SK-N-SH (cell line): ENCODE measurements around the gene THAP7.

ENCODE experiments used
- EP300 ChIP-seq, 2 experiments: IDR thresholded peaks; 2 replicates each; pipeline versions ENCODE4 v1.4.0 to v1.6.1; 2012; ENCODE audit warnings: borderline replicate concordance in 1 of 2, low read depth in 1 of 2, low read length in 1 of 2
- EZH2phosphoT487 ChIP-seq: fragments of 200-600 bp; sonication (generic); IDR thresholded peaks from 2 replicates; pipeline ENCODE4 v1.6.1; 2017; ENCODE audit warnings: low read depth, mixed run types, mild to moderate bottlenecking, antibody characterized with exemption, moderate library complexity, borderline replicate concordance
- FOXJ3 ChIP-seq: sonication (generic); formaldehyde crosslinking; IDR thresholded peaks from 2 replicates; pipeline ENCODE4 v1.5.1; 2020; ENCODE audit warnings: mild to moderate bottlenecking, missing genetic modification reagents
- MXI1 ChIP-seq: IDR thresholded peaks from 2 replicates; pipeline ENCODE4 v1.6.1; 2012; ENCODE audit warnings: mild to moderate bottlenecking, low read depth, low read length, improper control_type of control experiment
- NRF1 ChIP-seq: IDR thresholded peaks from 2 replicates; pipeline ENCODE4 v1.6.1; 2012; ENCODE audit warnings: low read depth, mild to moderate bottlenecking, low read length
- POLR2AphosphoS5 ChIP-seq: IDR thresholded peaks from 2 replicates; pipeline ENCODE4 v1.6.1; 2012; ENCODE audit warnings: low read depth, low read length
- TAF1 ChIP-seq: IDR thresholded peaks from 2 replicates; pipeline ENCODE4 v1.6.1; 2012; ENCODE audit warnings: low read depth, mild to moderate bottlenecking, low read length, moderate library complexity, borderline replicate concordance
- TCF12 ChIP-seq: IDR thresholded peaks from 2 replicates; pipeline ENCODE4 v1.4.0; 2012
- YY1 ChIP-seq: IDR thresholded peaks from 2 replicates; pipeline ENCODE4 v1.4.0; 2012; ENCODE audit warnings: low read depth, mild to moderate bottlenecking
- TF ChIP-seq, protein P1 (sequence below): IDR thresholded peaks from 2 replicates; pipeline ENCODE4 v1.4.0; 2012; ENCODE audit warnings: low read depth
- TF ChIP-seq, protein P2 (sequence below): fragments of 200-600 bp; sonication (generic); IDR thresholded peaks from 2 replicates; pipeline ENCODE4 v1.6.1; 2017; ENCODE audit warnings: antibody characterized with exemption, mild to moderate bottlenecking, moderate library complexity
- TF ChIP-seq, protein P3 (sequence below): fragments of 150-350 bp; IDR thresholded peaks from 2 replicates; pipeline ENCODE4 v1.6.1; 2017; ENCODE audit warnings: antibody characterized with exemption, low read length, low read depth, borderline replicate concordance
- TF ChIP-seq, protein P4 (sequence below): IDR thresholded peaks from 2 replicates; pipeline ENCODE4 v1.6.1; 2012; ENCODE audit warnings: mild to moderate bottlenecking, low read depth, low read length, moderate library complexity

DNA sequence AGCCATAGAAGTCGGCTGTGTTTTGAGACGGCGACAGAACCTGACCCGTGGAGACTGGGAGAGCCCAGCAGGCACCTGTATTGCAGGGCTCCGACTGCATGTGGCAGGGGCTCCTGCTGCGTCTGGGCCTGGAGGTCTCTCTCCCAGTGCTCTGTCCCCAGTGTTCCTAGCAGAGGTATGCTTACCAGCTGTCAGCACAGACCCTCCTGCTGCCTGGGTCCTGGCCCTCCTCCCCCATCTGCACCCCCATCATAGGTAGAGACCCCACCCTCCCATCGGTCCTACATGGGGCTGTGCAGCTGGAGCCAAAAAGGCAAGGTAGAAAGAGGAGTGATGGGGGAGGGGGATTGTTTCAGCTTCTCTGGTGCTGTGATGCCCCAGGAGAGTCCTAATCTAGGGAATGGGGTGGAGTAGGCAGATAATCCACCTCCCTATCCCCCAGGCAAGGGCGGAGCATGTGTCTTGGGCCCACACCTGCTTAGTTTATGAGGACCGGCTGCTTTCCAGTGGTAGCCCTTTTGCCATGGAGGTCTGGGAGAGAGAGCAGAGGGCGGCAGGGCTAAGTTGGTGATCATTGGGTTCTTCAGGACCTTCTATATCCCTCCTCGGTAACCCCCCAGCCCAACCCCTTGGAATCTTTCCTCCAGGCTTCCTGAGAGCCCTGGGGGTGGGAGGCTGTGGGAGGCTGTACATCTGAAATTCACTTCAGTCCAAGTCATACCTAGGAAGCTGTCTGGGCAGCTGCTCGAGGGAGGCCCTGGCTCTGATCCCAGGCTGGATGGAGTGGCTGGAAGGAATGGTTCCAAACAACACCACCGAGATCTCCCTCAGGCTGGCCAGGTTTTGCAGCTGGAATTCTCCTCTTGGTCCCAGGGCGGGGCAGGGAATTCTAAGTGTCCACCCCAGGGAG is 25.1 kb upstream of the THAP7 start:
- TF ChIP-seq MXI1 (no peak), TAF1 (no peak), NRF1 (no peak), EP300 (IDR thresholded peaks at IDR 0.05; ENCODE audit: borderline replicate concordance in 1 of 2, low read depth in 1 of 2, low read length in 1 of 2) (no peak), POLR2AphosphoS5 (no peak), FOXJ3 (CRISPR knock-in tag) (no peak), EZH2phosphoT487 (no peak), YY1 (no peak), TCF12 (no peak)
- TF ChIP-seq, protein P1, sequence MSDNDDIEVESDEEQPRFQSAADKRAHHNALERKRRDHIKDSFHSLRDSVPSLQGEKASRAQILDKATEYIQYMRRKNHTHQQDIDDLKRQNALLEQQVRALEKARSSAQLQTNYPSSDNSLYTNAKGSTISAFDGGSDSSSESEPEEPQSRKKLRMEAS: no peak
- TF ChIP-seq, protein P2, sequence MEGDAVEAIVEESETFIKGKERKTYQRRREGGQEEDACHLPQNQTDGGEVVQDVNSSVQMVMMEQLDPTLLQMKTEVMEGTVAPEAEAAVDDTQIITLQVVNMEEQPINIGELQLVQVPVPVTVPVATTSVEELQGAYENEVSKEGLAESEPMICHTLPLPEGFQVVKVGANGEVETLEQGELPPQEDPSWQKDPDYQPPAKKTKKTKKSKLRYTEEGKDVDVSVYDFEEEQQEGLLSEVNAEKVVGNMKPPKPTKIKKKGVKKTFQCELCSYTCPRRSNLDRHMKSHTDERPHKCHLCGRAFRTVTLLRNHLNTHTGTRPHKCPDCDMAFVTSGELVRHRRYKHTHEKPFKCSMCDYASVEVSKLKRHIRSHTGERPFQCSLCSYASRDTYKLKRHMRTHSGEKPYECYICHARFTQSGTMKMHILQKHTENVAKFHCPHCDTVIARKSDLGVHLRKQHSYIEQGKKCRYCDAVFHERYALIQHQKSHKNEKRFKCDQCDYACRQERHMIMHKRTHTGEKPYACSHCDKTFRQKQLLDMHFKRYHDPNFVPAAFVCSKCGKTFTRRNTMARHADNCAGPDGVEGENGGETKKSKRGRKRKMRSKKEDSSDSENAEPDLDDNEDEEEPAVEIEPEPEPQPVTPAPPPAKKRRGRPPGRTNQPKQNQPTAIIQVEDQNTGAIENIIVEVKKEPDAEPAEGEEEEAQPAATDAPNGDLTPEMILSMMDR: no peak
- TF ChIP-seq, protein P3, sequence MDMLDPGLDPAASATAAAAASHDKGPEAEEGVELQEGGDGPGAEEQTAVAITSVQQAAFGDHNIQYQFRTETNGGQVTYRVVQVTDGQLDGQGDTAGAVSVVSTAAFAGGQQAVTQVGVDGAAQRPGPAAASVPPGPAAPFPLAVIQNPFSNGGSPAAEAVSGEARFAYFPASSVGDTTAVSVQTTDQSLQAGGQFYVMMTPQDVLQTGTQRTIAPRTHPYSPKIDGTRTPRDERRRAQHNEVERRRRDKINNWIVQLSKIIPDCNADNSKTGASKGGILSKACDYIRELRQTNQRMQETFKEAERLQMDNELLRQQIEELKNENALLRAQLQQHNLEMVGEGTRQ: no peak
- TF ChIP-seq, protein P4, sequence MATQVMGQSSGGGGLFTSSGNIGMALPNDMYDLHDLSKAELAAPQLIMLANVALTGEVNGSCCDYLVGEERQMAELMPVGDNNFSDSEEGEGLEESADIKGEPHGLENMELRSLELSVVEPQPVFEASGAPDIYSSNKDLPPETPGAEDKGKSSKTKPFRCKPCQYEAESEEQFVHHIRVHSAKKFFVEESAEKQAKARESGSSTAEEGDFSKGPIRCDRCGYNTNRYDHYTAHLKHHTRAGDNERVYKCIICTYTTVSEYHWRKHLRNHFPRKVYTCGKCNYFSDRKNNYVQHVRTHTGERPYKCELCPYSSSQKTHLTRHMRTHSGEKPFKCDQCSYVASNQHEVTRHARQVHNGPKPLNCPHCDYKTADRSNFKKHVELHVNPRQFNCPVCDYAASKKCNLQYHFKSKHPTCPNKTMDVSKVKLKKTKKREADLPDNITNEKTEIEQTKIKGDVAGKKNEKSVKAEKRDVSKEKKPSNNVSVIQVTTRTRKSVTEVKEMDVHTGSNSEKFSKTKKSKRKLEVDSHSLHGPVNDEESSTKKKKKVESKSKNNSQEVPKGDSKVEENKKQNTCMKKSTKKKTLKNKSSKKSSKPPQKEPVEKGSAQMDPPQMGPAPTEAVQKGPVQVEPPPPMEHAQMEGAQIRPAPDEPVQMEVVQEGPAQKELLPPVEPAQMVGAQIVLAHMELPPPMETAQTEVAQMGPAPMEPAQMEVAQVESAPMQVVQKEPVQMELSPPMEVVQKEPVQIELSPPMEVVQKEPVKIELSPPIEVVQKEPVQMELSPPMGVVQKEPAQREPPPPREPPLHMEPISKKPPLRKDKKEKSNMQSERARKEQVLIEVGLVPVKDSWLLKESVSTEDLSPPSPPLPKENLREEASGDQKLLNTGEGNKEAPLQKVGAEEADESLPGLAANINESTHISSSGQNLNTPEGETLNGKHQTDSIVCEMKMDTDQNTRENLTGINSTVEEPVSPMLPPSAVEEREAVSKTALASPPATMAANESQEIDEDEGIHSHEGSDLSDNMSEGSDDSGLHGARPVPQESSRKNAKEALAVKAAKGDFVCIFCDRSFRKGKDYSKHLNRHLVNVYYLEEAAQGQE: no peak
